K562 (cell line): Measurements from ENCODE around the gene HFE. TPM values are rescaled to one million over a fixed set of nuclear protein-coding genes. Genes with fewer than 3 reads are reported as not detected.

Experiments used
- ARID1B ChIP-seq: fragments of 450-650 bp; IDR thresholded peaks from 2 replicates; pipeline ENCODE4 v1.6.1; 2016; ENCODE audit warnings: antibody characterized with exemption, mild to moderate bottlenecking, inconsistent platforms
- ARNT ChIP-seq, 2 experiments: fragments of 450-650 bp; IDR thresholded peaks; 2 replicates each; pipeline ENCODE4 v1.6.1; 2016; ENCODE audit warnings: mild to moderate bottlenecking in 1 of 2
- C11orf30 ChIP-seq: fragments of 450-650 bp; IDR thresholded peaks from 2 replicates; pipeline ENCODE4 v1.6.1; 2016; ENCODE audit warnings: low read depth, mild to moderate bottlenecking
- ILF3 ChIP-seq: fragments of 450-650 bp; IDR thresholded peaks from 2 replicates; pipeline ENCODE4 v1.6.1; 2018; ENCODE audit warnings: antibody characterized with exemption, mild to moderate bottlenecking, moderate library complexity, borderline replicate concordance
- MAFF ChIP-seq: IDR thresholded peaks from 2 replicates; pipeline ENCODE4 v1.6.1; 2012; ENCODE audit warnings: low read length, improper control_type of control experiment
- MAFG ChIP-seq: fragments of 450-650 bp; conservative IDR thresholded peaks from 2 replicates; pipeline ENCODE4 v1.6.1; 2016; ENCODE audit warnings: missing genetic modification characterization, missing compliant biosample characterization
- NFIC ChIP-seq: fragments of 450-650 bp; IDR thresholded peaks from 2 replicates; pipeline ENCODE4 v1.6.1; 2017; ENCODE audit warnings: mild to moderate bottlenecking, inconsistent platforms
- POLR2B ChIP-seq: fragments of 450-650 bp; IDR thresholded peaks from 2 replicates; pipeline ENCODE4 v1.6.1; 2018; ENCODE audit warnings: low read depth; ENCODE audit not compliant: partially characterized antibody
- POLR2H ChIP-seq: IDR thresholded peaks from 2 replicates; pipeline ENCODE4 v1.6.1; 2016; ENCODE audit warnings: missing genetic modification characterization, low read depth, mild to moderate bottlenecking, control low read depth, missing compliant biosample characterization, moderate library complexity
- SMARCA4 ChIP-seq: fragments of 450-650 bp; IDR thresholded peaks from 2 replicates; pipeline ENCODE4 v1.6.1; 2016
- TAF9B ChIP-seq: fragments of 450-650 bp; IDR thresholded peaks from 2 replicates; pipeline ENCODE4 v1.6.1; 2018; ENCODE audit warnings: mild to moderate bottlenecking; ENCODE audit not compliant: partially characterized antibody
- ZNF232 ChIP-seq: sonication (generic); formaldehyde crosslinking; IDR thresholded peaks from 2 replicates; pipeline ENCODE4 v1.8.0; 2022; ENCODE audit warnings: mild to moderate bottlenecking, missing genetic modification reagents
- ZNF316 ChIP-seq: fragments of 450-650 bp; IDR thresholded peaks from 2 replicates; pipeline ENCODE4 v1.6.1; 2016
- polyA plus RNA-seq, 8 experiments: library from polyadenylated mRNA; depleted of rRNA in 4 of 8; stranded (reverse) in 5 of 8; unstranded in 3 of 8; fragments of >200 nt; fragmentation: Nextera tagmentation in 2 of 8; fragmentation: Illumina TruSeq in 1 of 8; extraction: Ambion mirVana in 2 of 8; extraction: Trizol in 1 of 8; gene quantifications; 2 replicates each; pipeline versions ENCODE4 v1.2.1 to v1.2.3, GENCODE V29; 2011 to 2014; ENCODE audit warnings: inconsistent platforms in 1 of 8, missing spikeins in 1 of 8
- total RNA-seq, 7 experiments: library from RNA; depleted of rRNA in 6 of 7; stranded (reverse); fragments of >200 nt in 6 of 7; fragmentation: Illumina TruSeq in 2 of 7; extraction: Trizol in 2 of 7; gene quantifications; 2 replicates each; pipeline versions ENCODE4 v1.2.1 to v1.2.3, GENCODE V29; 2011 to 2021; ENCODE audit warnings: low replicate concordance in 1 of 7
- TF ChIP-seq, protein P1 (sequence below): fragments of 450-650 bp; formaldehyde crosslinking; IDR thresholded peaks from 2 replicates; pipeline ENCODE4 v1.4.0; 2020; ENCODE audit warnings: mild to moderate bottlenecking
- TF ChIP-seq, protein P2 (sequence below): fragments of 250-450 bp; sonication (Bioruptor Pico); IDR thresholded peaks from 2 replicates; pipeline ENCODE4 v1.5.0; 2022; ENCODE audit warnings: mild to moderate bottlenecking
- TF ChIP-seq, protein P3 (sequence below): fragments of 450-650 bp; formaldehyde crosslinking; IDR thresholded peaks from 2 replicates; pipeline ENCODE4 v1.4.0; 2022; ENCODE audit warnings: missing genetic modification characterization
- TF ChIP-seq, protein P4 (sequence below): fragments of 250-450 bp; sonication (Bioruptor Pico); IDR thresholded peaks from 2 replicates; pipeline ENCODE4 v1.5.0; 2021

HFE gene
- total and polyA plus RNA-seq, 9 of the 15 experiments (the other 6 are each of a cell fraction or from before 2014, with no cell fraction given) = 0.14 to 1.2 (median 0.76) TPM

DNA sequence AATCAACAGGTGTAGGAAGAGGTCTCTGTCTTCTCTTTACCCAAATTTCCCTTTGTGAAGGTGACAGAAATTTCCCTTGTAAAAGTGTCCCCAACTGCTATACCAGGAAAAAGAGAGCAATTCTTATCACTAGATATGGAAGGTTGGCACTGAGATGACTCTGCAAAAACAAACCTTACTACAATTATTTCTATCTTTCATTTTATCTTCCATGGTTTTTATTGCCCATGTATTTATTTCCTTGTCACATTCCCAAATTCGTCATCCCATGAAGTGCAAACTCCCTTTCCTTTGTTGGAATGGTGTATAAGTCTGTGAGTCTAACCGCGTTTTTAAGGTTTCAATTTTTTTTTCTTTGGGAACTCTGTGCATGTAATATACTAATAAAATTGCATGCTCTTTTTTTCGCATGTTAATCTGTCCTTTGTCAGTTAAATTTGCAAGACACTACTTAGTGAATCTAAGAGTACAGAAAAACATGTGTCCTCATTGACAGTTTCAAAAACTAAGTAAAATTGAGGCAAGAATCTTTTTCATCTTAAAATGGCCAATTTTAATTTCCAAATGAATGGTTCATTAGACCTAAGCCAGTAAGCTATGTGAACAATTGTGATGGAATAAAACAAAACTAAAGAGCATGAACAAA, 35.4 kb upstream of the HFE start (continued):
- TF ChIP-seq, protein P1, sequence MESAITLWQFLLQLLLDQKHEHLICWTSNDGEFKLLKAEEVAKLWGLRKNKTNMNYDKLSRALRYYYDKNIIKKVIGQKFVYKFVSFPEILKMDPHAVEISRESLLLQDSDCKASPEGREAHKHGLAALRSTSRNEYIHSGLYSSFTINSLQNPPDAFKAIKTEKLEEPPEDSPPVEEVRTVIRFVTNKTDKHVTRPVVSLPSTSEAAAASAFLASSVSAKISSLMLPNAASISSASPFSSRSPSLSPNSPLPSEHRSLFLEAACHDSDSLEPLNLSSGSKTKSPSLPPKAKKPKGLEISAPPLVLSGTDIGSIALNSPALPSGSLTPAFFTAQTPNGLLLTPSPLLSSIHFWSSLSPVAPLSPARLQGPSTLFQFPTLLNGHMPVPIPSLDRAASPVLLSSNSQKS = 0 out of 2 replicates have a peak, but pooled peaks have one; percentile 6
- TF ChIP-seq MAFF (peak; percentile 76), TAF9B (peak; percentile 7), C11orf30 (peak; percentile 80), POLR2B (peak; percentile 47), NFIC (no peak), MAFG (tag) (peak; percentile 87), ARNT (IDR thresholded peaks at IDR 0.05) (no peak), ZNF232 (no peak), POLR2H (tag) (0 out of 2 replicates have a peak, but pooled peaks have one; percentile 29), ARID1B (peak; percentile 44), ILF3 (peak; percentile 57; the same call in 1 of the 2 replicates), SMARCA4 (peak; percentile 45; the same call in 1 of the 2 replicates), ZNF316 (peak; percentile 82)
- TF ChIP-seq, protein P2, sequence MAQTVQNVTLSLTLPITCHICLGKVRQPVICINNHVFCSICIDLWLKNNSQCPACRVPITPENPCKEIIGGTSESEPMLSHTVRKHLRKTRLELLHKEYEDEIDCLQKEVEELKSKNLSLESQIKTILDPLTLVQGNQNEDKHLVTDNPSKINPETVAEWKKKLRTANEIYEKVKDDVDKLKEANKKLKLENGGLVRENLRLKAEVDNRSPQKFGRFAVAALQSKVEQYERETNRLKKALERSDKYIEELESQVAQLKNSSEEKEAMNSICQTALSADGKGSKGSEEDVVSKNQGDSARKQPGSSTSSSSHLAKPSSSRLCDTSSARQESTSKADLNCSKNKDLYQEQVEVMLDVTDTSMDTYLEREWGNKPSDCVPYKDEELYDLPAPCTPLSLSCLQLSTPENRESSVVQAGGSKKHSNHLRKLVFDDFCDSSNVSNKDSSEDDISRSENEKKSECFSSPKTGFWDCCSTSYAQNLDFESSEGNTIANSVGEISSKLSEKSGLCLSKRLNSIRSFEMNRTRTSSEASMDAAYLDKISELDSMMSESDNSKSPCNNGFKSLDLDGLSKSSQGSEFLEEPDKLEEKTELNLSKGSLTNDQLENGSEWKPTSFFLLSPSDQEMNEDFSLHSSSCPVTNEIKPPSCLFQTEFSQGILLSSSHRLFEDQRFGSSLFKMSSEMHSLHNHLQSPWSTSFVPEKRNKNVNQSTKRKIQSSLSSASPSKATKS (CRISPR knock-in tag) = no peak
- TF ChIP-seq, protein P3, sequence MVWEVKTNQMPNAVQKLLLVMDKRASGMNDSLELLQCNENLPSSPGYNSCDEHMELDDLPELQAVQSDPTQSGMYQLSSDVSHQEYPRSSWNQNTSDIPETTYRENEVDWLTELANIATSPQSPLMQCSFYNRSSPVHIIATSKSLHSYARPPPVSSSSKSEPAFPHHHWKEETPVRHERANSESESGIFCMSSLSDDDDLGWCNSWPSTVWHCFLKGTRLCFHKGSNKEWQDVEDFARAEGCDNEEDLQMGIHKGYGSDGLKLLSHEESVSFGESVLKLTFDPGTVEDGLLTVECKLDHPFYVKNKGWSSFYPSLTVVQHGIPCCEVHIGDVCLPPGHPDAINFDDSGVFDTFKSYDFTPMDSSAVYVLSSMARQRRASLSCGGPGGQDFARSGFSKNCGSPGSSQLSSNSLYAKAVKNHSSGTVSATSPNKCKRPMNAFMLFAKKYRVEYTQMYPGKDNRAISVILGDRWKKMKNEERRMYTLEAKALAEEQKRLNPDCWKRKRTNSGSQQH = no peak
- TF ChIP-seq, protein P4, sequence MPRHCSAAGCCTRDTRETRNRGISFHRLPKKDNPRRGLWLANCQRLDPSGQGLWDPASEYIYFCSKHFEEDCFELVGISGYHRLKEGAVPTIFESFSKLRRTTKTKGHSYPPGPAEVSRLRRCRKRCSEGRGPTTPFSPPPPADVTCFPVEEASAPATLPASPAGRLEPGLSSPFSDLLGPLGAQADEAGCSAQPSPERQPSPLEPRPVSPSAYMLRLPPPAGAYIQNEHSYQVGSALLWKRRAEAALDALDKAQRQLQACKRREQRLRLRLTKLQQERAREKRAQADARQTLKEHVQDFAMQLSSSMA (CRISPR knock-in tag) = 0 out of 2 replicates have a peak, but pooled peaks have one; percentile 44
